Neural crest cell (in vitro differentiated cells): ENCODE results near the gene PTCSC3. TPM values are rescaled to one million over a fixed set of nuclear protein-coding genes. Genes with fewer than 3 reads are reported as not detected.

Experiments used
- DNase-seq: peaks from one replicate; pipeline ENCODE4 v3.0.0; 2021; ENCODE audit warnings: low read depth, mixed read lengths, low spot score
- H3K27ac Mint-ChIP-seq: one replicate; pipeline ENCODE4 v1.8.0; 2021; ENCODE audit warnings: mild to moderate bottlenecking, mixed read lengths; ENCODE audit not compliant: unreplicated experiment
- H3K27me3 Mint-ChIP-seq: 2 replicates; pipeline ENCODE4 v1.8.0; 2021; ENCODE audit warnings: low read depth, mild to moderate bottlenecking, mixed read lengths
- H3K36me3 Mint-ChIP-seq: 2 replicates; pipeline ENCODE4 v1.8.0; 2021; ENCODE audit warnings: low read depth, mild to moderate bottlenecking, mixed read lengths
- H3K4me1 Mint-ChIP-seq: 2 replicates; pipeline ENCODE4 v1.8.0; 2021; ENCODE audit warnings: mixed read lengths
- H3K4me3 Mint-ChIP-seq: one replicate; pipeline ENCODE4 v1.8.0; 2021; ENCODE audit warnings: mild to moderate bottlenecking, mixed read lengths
- H3K9me3 Mint-ChIP-seq: 2 replicates; pipeline ENCODE4 v1.8.0; 2021; ENCODE audit warnings: mixed read lengths
- total RNA-seq: library from RNA; stranded (reverse); gene quantifications from 2 replicates; pipeline ENCODE4 v1.2.1, GENCODE V29; 2021
- TF ChIP-seq, protein P1 (sequence below): fragments of 200-600 bp; sonication (generic); conservative IDR thresholded peaks from 2 replicates; pipeline ENCODE4 v1.5.0; 2021; ENCODE audit warnings: antibody characterized with exemption, mild to moderate bottlenecking

The PTCSC3 gene
- total RNA-seq, 1 donor from 2014 or later, result not detected

DNA sequence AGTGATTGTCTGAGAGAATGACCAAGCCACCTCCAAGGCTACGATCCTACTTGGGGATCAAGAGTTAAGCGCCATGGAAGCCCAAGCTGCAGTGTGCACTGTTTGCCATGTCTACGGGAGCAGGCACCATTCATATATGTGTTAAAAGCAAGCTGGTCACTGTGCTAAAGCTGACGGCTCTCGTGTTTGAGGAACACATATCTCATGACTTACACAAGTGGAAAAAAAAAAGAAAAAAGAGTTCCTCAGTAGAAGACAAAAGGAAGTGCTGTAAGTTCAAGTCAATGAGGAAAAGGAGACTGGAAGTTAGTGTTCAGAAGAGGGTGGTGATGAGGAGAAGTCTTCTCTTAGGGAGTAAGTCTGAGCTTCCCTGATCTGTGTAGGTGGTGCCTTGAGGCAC is 4.9 kb upstream of the PTCSC3 start:
- no peak overlapping the region for H3K27ac Mint-ChIP-seq
- H3K27me3 Mint-ChIP-seq, result peaks cover 3% of the 10 kb centered on the region
- DNase-seq, result no peak
- no peaks in the 10 kb centered on the region for H3K4me1 Mint-ChIP-seq
- no peaks in the 10 kb centered on the region for H3K9me3 Mint-ChIP-seq
- TF ChIP-seq, protein P1, sequence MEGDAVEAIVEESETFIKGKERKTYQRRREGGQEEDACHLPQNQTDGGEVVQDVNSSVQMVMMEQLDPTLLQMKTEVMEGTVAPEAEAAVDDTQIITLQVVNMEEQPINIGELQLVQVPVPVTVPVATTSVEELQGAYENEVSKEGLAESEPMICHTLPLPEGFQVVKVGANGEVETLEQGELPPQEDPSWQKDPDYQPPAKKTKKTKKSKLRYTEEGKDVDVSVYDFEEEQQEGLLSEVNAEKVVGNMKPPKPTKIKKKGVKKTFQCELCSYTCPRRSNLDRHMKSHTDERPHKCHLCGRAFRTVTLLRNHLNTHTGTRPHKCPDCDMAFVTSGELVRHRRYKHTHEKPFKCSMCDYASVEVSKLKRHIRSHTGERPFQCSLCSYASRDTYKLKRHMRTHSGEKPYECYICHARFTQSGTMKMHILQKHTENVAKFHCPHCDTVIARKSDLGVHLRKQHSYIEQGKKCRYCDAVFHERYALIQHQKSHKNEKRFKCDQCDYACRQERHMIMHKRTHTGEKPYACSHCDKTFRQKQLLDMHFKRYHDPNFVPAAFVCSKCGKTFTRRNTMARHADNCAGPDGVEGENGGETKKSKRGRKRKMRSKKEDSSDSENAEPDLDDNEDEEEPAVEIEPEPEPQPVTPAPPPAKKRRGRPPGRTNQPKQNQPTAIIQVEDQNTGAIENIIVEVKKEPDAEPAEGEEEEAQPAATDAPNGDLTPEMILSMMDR, result no peak
- H3K36me3 Mint-ChIP-seq, result no peaks in the 10 kb centered on the region
- H3K4me3 Mint-ChIP-seq, result no peak overlapping the region

DNA sequence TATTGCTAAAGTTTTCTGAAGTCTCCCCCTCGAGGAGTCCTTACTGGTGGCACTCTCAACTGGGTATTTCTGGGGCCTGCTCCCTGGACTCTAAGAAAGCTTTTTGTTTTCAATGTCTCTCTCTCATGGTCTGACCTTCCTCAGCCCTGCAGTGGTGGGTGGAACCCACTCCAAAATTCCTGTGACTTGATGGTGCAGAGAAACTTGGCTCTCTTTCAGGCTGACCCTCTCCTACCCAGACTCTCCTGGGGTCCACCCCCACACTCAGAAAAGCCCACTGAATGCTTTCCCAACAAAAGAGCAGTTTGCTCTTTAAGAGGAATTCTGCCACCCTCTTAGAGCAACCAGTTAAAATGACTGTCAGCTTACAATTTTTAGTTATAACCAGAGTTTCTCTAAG is 967 bp upstream of the PTCSC3 start:
- no peak overlapping the region for H3K4me3 Mint-ChIP-seq
- TF ChIP-seq, protein P1, result no peak

DNA sequence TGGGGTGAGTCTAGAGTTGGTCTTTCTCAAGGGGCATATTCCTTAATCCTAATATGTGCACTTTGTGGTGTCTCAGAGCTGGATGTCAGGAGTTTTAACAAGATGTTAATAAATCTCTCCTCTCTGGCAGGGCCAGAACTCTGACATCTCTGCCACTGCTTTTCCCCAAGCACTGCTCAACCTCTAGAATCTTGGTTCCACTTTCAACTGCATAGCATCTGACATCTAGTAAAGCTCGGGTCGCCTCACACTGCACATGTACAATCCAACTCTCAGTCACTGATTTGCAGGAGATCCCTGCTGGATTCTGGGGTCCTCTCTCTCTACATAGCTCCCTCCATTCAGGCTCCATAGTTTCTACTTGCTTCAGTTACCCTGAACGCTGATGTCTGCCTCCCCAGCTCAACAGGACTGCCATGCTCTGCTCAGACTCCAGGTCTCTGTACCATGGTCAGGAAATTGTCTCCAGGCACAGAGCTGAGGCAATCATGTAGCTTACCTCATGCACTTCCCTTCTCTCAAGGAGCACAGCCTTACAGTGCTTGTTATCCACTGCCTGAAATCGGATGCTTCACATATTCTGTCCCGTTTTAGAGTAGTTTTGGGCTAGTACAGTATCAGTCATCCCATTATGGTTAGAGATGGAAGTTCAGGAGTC is 1.6 kb downstream of the PTCSC3 start:
- no peak for DNase-seq

More for the DNA sequence above, 967 bp upstream of the PTCSC3 start:
- no peak overlapping the region for H3K27ac Mint-ChIP-seq
- no peaks in the 10 kb centered on the region for H3K9me3 Mint-ChIP-seq
- DNase-seq, result no peak
- H3K36me3 Mint-ChIP-seq, result no peaks in the 10 kb centered on the region
- peaks cover 6% of the 10 kb centered on the region for H3K27me3 Mint-ChIP-seq
- H3K4me1 Mint-ChIP-seq, result no peaks in the 10 kb centered on the region

DNA sequence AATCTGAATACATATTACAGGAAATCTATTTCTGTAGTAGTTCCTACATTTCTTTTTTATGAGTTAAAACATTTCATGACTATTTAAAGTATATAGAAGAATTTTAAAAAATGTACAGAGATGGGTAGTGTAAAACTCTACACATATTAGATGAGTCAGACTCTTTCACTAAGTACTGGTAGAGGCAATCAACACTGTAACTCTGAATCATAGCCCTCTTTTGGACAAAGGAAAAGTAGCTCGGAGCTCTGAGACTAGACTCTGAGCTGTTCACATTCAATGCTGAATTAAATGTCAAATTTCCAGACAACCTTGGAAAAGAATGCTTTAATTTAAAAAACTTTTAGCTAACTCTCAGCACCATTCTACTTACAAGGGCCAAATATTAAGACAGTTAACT is 3.4 kb downstream of the PTCSC3 start:
- no peak overlapping the region for H3K4me3 Mint-ChIP-seq
- no peak overlapping the region for H3K27ac Mint-ChIP-seq
- peaks cover 12% of the 10 kb centered on the region for H3K27me3 Mint-ChIP-seq
- H3K36me3 Mint-ChIP-seq, result no peaks in the 10 kb centered on the region
- no peaks in the 10 kb centered on the region for H3K9me3 Mint-ChIP-seq
- no peaks in the 10 kb centered on the region for H3K4me1 Mint-ChIP-seq
- no peak for DNase-seq
- TF ChIP-seq, protein P1, result no peak

More for the DNA sequence above, 1.6 kb downstream of the PTCSC3 start:
- no peaks in the 10 kb centered on the region for H3K4me1 Mint-ChIP-seq
- TF ChIP-seq, protein P1, result no peak
- H3K27ac Mint-ChIP-seq, result no peak overlapping the region
- H3K4me3 Mint-ChIP-seq, result no peak overlapping the region
- H3K27me3 Mint-ChIP-seq, result peaks cover 7% of the 10 kb centered on the region
- H3K36me3 Mint-ChIP-seq, result no peaks in the 10 kb centered on the region
- H3K9me3 Mint-ChIP-seq, result no peaks in the 10 kb centered on the region

DNA sequence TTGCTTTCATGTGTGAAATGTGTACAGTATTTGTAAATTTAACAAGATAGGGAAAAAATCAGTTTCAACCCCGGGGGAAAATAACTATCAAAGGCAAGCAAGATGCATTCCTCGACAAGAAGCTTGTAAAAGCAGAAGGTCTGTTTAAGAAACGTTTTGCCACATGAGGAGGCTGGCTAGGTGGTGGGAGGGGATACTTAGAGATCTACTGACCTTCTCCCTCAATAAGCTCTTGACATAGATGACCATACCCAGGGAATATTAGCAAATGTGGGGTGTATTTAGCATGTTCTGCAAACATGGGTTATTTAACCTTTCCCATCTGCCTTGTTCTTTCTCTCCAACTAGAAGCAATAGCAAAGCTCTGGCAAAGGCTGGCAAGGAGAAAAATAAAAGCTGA is 4.9 kb downstream of the PTCSC3 start:
- TF ChIP-seq, protein P1, result no peak
- no peak overlapping the region for H3K27ac Mint-ChIP-seq
- H3K27me3 Mint-ChIP-seq, result peaks cover 17% of the 10 kb centered on the region
- no peak overlapping the region for H3K4me3 Mint-ChIP-seq
- H3K4me1 Mint-ChIP-seq, result no peaks in the 10 kb centered on the region
- H3K9me3 Mint-ChIP-seq, result no peaks in the 10 kb centered on the region
- no peaks in the 10 kb centered on the region for H3K36me3 Mint-ChIP-seq
- DNase-seq, result no peak
